DOHH2 (cell line): ENCODE measurements around the gene ACCSL.

Source experiments
- H3F3A ChIP-seq: fragments of 200-600 bp; sonication (generic), shearing (Covaris generic); 2 replicates; pipeline ENCODE4 v1.6.0; 2016; ENCODE audit warnings: antibody characterized with exemption, mild to moderate bottlenecking; ENCODE audit not compliant: control insufficient read depth, insufficient read depth
- H3K27ac ChIP-seq: fragments of 200-600 bp; sonication (generic); 2 replicates; pipeline ENCODE4 v1.5.1; 2014; ENCODE audit warnings: low read depth, mild to moderate bottlenecking, low read length, moderate library complexity
- H3K27me3 ChIP-seq: fragments of 200-600 bp; sonication (generic); 2 replicates; pipeline ENCODE4 v1.6.1; 2014; ENCODE audit warnings: mild to moderate bottlenecking, low read length, mixed read lengths; ENCODE audit not compliant: control insufficient read depth
- H3K36me3 ChIP-seq: fragments of 200-600 bp; sonication (generic); 2 replicates; pipeline ENCODE4 v1.6.1; 2014; ENCODE audit warnings: mild to moderate bottlenecking, low read length, moderate library complexity, mixed read lengths; ENCODE audit not compliant: control insufficient read depth
- H3K4me1 ChIP-seq: fragments of 200-600 bp; sonication (generic); 2 replicates; pipeline ENCODE4 v1.6.1; 2014; ENCODE audit warnings: mild to moderate bottlenecking, low read length, mixed read lengths; ENCODE audit not compliant: control insufficient read depth
- H3K4me2 ChIP-seq: fragments of 200-600 bp; sonication (generic); 2 replicates; pipeline ENCODE4 v1.6.0; 2014; ENCODE audit warnings: mild to moderate bottlenecking, low read length, moderate library complexity
- H3K4me3 ChIP-seq: fragments of 200-600 bp; sonication (generic); 2 replicates; pipeline ENCODE4 v1.5.1; 2014; ENCODE audit warnings: mild to moderate bottlenecking, low read length, mixed read lengths
- H3K79me2 ChIP-seq: fragments of 200-600 bp; sonication (generic); 2 replicates; pipeline ENCODE4 v1.6.1; 2014; ENCODE audit warnings: mild to moderate bottlenecking, low read length, mixed read lengths; ENCODE audit not compliant: control insufficient read depth
- H3K9me2 ChIP-seq: fragments of 200-600 bp; sonication (generic); replicated peaks from 2 replicates; pipeline ENCODE4 v1.6.1; 2014; ENCODE audit warnings: mild to moderate bottlenecking, low read length, mixed read lengths; ENCODE audit not compliant: control insufficient read depth
- H3K9me3 ChIP-seq: fragments of 200-600 bp; sonication (generic); 2 replicates; pipeline ENCODE4 v1.6.1; 2014; ENCODE audit warnings: antibody characterized with exemption, low read length, mixed read lengths; ENCODE audit not compliant: control insufficient read depth, insufficient read depth
- H4K20me1 ChIP-seq: fragments of 200-600 bp; sonication (generic); 2 replicates; pipeline ENCODE4 v1.6.0; 2014; ENCODE audit warnings: low read depth, mild to moderate bottlenecking, antibody characterized with exemption, low read length, moderate library complexity; ENCODE audit not compliant: control insufficient read depth, insufficient read depth
- EZH2phosphoT487 ChIP-seq: fragments of 200-600 bp; sonication (generic); IDR thresholded peaks from 2 replicates; pipeline ENCODE4 v1.6.1; 2017; ENCODE audit warnings: borderline replicate concordance, mild to moderate bottlenecking, antibody characterized with exemption, low read length, moderate library complexity, mixed read lengths
- TF ChIP-seq, protein P1 (sequence below): fragments of 200-600 bp; sonication (generic); IDR thresholded peaks from one replicate; pipeline ENCODE4 v1.5.1; 2014; ENCODE audit warnings: antibody characterized with exemption, mild to moderate bottlenecking, low read depth, low read length; ENCODE audit not compliant: poor library complexity, severe bottlenecking

The ACCSL gene

DNA sequence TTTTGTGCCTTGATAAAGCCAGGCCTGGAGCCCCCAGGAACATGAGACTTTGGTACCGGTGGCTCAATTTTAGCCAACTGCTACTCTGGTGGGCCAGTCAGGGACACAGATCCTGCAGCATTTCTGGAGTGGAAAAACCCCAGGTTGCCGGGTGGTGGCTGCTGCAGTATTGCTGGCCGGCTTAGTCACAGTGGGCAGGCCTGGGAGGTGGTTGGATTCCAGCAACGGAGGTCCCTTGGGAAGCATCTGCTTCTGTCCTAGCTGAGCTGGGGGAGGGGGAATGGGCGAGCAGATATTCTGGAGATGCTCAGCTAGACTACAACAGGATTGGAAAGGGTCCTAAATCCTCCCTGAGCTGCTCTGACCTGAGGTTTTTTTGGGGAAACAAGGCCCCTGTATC is 31.6 kb upstream of the ACCSL start:
- Histone ChIP-seq H3K79me2 (no peaks in the 10 kb centered on the region), H3K4me2 (no peak overlapping the region), H3K4me3 (no peak overlapping the region), H3K27me3 (peaks cover 15% of the 10 kb centered on the region), H3F3A (no peaks in the 10 kb centered on the region), H3K9me2 (no peaks in the 10 kb centered on the region), H3K36me3 (no peaks in the 10 kb centered on the region), H3K9me3 (no peaks in the 10 kb centered on the region), H4K20me1 (no peaks in the 10 kb centered on the region), H3K4me1 (no peaks in the 10 kb centered on the region), H3K27ac (no peak overlapping the region)
- no peak for TF ChIP-seq EZH2phosphoT487
- TF ChIP-seq, protein P1, sequence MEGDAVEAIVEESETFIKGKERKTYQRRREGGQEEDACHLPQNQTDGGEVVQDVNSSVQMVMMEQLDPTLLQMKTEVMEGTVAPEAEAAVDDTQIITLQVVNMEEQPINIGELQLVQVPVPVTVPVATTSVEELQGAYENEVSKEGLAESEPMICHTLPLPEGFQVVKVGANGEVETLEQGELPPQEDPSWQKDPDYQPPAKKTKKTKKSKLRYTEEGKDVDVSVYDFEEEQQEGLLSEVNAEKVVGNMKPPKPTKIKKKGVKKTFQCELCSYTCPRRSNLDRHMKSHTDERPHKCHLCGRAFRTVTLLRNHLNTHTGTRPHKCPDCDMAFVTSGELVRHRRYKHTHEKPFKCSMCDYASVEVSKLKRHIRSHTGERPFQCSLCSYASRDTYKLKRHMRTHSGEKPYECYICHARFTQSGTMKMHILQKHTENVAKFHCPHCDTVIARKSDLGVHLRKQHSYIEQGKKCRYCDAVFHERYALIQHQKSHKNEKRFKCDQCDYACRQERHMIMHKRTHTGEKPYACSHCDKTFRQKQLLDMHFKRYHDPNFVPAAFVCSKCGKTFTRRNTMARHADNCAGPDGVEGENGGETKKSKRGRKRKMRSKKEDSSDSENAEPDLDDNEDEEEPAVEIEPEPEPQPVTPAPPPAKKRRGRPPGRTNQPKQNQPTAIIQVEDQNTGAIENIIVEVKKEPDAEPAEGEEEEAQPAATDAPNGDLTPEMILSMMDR: no peak

DNA sequence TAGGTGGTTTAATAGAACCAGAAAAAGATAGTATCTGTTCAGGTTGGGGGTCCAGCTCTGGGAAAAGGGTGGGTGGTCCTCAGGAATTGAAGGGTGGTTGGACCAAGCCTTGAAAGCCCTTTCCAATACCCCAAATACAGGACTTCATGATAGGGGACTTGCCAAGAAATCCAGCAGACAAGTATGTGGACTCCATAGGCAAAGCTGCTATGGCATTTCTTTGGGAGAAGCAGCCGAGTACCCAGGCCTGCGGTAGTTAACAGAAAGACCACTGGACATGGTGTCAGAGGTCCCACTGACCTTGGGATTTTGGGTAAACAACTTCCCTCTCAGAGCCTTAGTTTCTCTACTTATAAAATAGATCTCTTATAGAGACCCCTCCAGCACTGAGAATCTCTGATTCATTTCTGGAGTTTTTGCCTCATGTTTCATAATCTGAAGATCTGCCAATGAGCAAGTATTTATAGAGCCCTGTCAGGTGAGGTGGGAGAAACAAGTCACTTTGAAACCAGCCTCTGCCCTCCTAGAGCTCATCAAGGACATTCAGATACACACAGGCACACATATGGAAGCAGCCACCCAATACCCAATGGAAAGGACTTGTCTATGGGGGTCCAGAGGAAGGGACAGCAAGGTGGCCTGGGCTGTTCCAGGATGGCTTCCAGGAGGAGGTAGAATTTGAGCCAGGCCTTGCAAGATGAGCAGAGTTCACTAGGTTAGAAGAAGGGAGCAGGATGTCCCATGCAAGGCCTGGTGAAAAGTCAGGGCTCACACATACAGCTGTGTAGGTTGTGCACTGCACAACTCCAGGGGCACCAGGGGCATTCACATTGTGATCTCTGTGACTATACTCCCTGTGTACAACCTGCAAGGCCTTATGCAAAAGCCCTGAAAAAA is 31.0 kb upstream of the ACCSL start:
- H3K9me3 ChIP-seq: no peaks in the 10 kb centered on the region
- TF ChIP-seq EZH2phosphoT487: no peak
- TF ChIP-seq, protein P1: no peak
- no peaks in the 10 kb centered on the region for H3K36me3 ChIP-seq
- no peaks in the 10 kb centered on the region for H3K9me2 ChIP-seq
- no peak overlapping the region for H3K27ac ChIP-seq
- no peaks in the 10 kb centered on the region for H3F3A ChIP-seq
- H3K79me2 ChIP-seq: no peaks in the 10 kb centered on the region
- H3K4me1 ChIP-seq: no peaks in the 10 kb centered on the region
- H3K27me3 ChIP-seq: peaks cover 12% of the 10 kb centered on the region
- no peak overlapping the region for H3K4me2 ChIP-seq
- no peaks in the 10 kb centered on the region for H4K20me1 ChIP-seq
- H3K4me3 ChIP-seq: no peak overlapping the region

DNA sequence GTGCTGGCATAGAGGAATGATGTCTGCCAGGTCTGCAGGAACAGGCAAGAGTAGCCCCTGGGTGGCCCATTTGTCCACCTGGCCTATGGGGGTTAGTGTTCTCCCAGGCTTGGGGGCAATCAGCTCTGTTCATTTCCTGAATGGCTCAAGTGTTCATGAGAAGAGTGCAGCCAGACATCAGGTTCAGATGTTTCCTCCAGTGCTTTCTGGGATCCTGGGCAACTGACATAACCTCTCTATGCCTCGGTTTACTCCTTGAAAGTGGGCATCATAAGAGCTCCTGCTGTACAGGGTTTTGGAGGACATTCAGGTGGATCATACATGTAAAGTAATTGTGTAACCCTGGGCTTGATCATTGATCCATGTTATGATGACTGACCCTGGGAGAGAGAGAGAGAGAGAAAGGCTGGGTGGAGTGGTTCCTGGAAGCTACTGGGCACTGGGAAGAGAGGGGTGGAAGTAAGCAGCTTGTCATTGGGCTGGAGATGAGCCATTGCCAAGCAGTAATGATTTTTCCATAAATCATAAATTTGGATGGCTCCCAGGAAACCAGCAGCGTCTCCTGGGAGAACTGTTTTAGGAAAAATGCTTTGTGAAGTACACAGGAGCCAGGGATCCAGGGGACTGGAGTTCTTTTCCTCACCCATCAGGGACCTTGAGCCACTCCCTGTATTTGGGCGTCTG is 30.2 kb upstream of the ACCSL start:
- H3K4me1 ChIP-seq: no peaks in the 10 kb centered on the region
- H3K27me3 ChIP-seq: peaks cover 12% of the 10 kb centered on the region
- no peaks in the 10 kb centered on the region for H3K36me3 ChIP-seq
- H3K9me3 ChIP-seq: no peaks in the 10 kb centered on the region
- H4K20me1 ChIP-seq: no peaks in the 10 kb centered on the region
- no peak overlapping the region for H3K4me2 ChIP-seq
- no peaks in the 10 kb centered on the region for H3K9me2 ChIP-seq
- TF ChIP-seq, protein P1: no peak
- TF ChIP-seq EZH2phosphoT487: no peak
- no peak overlapping the region for H3K4me3 ChIP-seq
- no peak overlapping the region for H3K27ac ChIP-seq
- no peaks in the 10 kb centered on the region for H3F3A ChIP-seq
- no peaks in the 10 kb centered on the region for H3K79me2 ChIP-seq
